Esophagus muscularis mucosa (tissue), 4 donors: ENCODE measurements around the gene CACNA1E.

Source experiments
- EP300 ChIP-seq: sonication (generic); formaldehyde crosslinking; IDR thresholded peaks from one replicate; pipeline ENCODE4 v1.6.1; 2017; ENCODE audit warnings: antibody characterized with exemption
- POLR2AphosphoS5 ChIP-seq, 2 donors: sonication (generic); formaldehyde crosslinking; IDR thresholded peaks; one replicate each; pipeline ENCODE4 v1.6.1; 2017; ENCODE audit warnings: antibody characterized with exemption in 2 of 2
- TF ChIP-seq, protein P1 (sequence below), 3 experiments: fragments of 200-600 bp in 2 of 3; fragments of 450-650 bp in 1 of 3; sonication (generic) in 2 of 3; IDR thresholded peaks; one replicate each; pipeline ENCODE4 v1.5.1; 2017 to 2019; ENCODE audit warnings: antibody characterized with exemption in 3 of 3, mild to moderate bottlenecking in 2 of 3, moderate library complexity in 1 of 3

GRCh38 chr1:181623850-181624249, 140.5 kb downstream of the CACNA1E start:
- TF ChIP-seq EP300 (no peak), POLR2AphosphoS5 (IDR thresholded peaks at IDR 0.05) (no peak)
- TF ChIP-seq, protein P1, sequence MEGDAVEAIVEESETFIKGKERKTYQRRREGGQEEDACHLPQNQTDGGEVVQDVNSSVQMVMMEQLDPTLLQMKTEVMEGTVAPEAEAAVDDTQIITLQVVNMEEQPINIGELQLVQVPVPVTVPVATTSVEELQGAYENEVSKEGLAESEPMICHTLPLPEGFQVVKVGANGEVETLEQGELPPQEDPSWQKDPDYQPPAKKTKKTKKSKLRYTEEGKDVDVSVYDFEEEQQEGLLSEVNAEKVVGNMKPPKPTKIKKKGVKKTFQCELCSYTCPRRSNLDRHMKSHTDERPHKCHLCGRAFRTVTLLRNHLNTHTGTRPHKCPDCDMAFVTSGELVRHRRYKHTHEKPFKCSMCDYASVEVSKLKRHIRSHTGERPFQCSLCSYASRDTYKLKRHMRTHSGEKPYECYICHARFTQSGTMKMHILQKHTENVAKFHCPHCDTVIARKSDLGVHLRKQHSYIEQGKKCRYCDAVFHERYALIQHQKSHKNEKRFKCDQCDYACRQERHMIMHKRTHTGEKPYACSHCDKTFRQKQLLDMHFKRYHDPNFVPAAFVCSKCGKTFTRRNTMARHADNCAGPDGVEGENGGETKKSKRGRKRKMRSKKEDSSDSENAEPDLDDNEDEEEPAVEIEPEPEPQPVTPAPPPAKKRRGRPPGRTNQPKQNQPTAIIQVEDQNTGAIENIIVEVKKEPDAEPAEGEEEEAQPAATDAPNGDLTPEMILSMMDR (IDR thresholded peaks at IDR 0.05), result no peak
